DMS53 treated with DMSO at 0.1 percent for 48 hours (cell line): ENCODE results near the gene TMA7.
"Not testable (repeated sequence)": the region's sequence is repeated elsewhere in the genome, so short reads cannot be mapped to it uniquely, and the experiment has no call there.

Source experiments
- DNase-seq: peaks from one replicate; lab custom pipeline; 2025; ENCODE audit not compliant: unreplicated experiment; lab: John Stamatoyannopoulos, UW

The TMA7 gene

GRCh38 chr3:48435774-48436476, 4.1 kb upstream of the TMA7 start:
- peak; percentile 17 for DNase-seq

- no peak for DNase-seq
Measured at GRCh38 chr3:48436477-48436787, 3.6 kb upstream of the TMA7 start.

- no peak for DNase-seq
Measured at GRCh38 chr3:48436855-48437254, 3.2 kb upstream of the TMA7 start.

- DNase-seq = no peak
Measured at GRCh38 chr3:48437812-48438211, 2.2 kb upstream of the TMA7 start.

- DNase-seq = no peak
Measured at GRCh38 chr3:48440590-48440958, 517 bp downstream of the TMA7 start.

GRCh38 chr3:48441940-48442339, 1.9 kb downstream of the TMA7 start:
- no peak for DNase-seq

GRCh38 chr3:48445277-48445882, 5.3 kb downstream of the TMA7 start:
- DNase-seq = no peak

GRCh38 chr3:48446043-48446424, 6.0 kb downstream of the TMA7 start:
- DNase-seq = no peak

- peak; percentile 14 for DNase-seq
Measured at GRCh38 chr3:48446425-48447193, 6.6 kb downstream of the TMA7 start, which contains the start of gene ATRIP. TSS of gene ATRIP (plus strand) at chr3:48446737. CDS start at chr3:48446846, 109 bp downstream.

GRCh38 chr3:48451270-48451669, 11.2 kb downstream of the TMA7 start:
- DNase-seq = peak; percentile 26

- DNase-seq = no peak
Measured at GRCh38 chr3:48456456-48456855, 16.4 kb downstream of the TMA7 start.

GRCh38 chr3:48459331-48459730, 19.3 kb downstream of the TMA7 start:
- DNase-seq = no peak

- no peak for DNase-seq
Measured at GRCh38 chr3:48459773-48460516, 19.9 kb downstream of the TMA7 start.

- no peak for DNase-seq
Measured at GRCh38 chr3:48460517-48460902, 20.5 kb downstream of the TMA7 start.

GRCh38 chr3:48461767-48462166, 21.7 kb downstream of the TMA7 start:
- DNase-seq = not testable (repeated sequence)

GRCh38 chr3:48463703-48464102, 23.6 kb downstream of the TMA7 start:
- DNase-seq = no peak

GRCh38 chr3:48464713-48465221, 24.7 kb downstream of the TMA7 start:
- DNase-seq = no peak

GRCh38 chr3:48465237-48465530, 25.1 kb downstream of the TMA7 start:
- DNase-seq = no peak

- peak; percentile 80 for DNase-seq
Measured at GRCh38 chr3:48465531-48466378, 25.7 kb downstream of the TMA7 start.

- DNase-seq = no peak
Measured at GRCh38 chr3:48466386-48467109, 26.5 kb downstream of the TMA7 start.
